ENCODE results near the gene ENTHD1.

DNA sequence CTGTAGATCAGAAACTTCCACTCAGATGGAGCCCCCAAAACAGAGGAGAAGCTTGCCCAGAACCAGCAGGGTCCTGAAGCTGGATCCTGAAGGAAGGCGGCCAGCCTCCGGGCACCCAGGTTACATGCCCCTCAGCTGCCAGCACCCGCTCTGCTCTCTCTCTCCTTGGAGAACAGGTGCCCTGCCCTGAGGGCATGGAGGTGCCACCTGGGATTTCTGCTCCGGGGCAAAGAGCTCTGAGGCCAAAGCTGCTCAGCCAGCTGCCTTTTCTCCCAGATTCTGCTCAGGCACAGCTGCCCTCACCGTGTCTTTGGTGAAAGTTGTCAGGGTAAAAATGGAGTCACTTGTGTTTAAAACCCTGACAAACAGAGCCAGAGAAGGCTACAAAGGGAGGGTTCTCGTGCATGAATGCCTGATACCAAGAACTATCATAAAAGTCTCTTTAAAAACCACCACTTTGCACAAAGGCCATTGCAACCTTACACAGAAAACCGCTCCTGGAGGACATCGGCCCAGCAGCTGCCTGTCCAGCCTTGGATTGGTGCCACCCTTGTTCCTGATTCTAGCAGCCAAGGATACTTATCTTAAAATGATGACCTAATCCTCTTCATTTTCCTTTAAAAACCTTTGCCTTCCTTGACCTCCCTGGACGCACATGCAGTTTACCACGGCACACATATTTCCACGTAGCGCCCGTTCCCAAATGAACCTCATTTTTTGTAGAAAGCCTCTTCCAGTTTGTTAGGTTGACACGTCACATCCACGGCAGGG lies 183.0 kb downstream of the ENTHD1 start:
- TF ChIP-seq POLR2AphosphoS5 (IDR thresholded peaks at IDR 0.05; ENCODE audit: borderline replicate concordance, low read depth, low read length) (no peak), EZH2 (IDR thresholded peaks at IDR 0.05) (no peak)
